Thymus (tissue), 11 donors: Measurements from ENCODE around the gene EVC. TPM values are rescaled to one million over a fixed set of nuclear protein-coding genes. Genes with fewer than 3 reads are reported as not detected.

ENCODE experiments used
- DNase-seq, 9 donors: peaks; one replicate each; pipeline ENCODE4 v3.0.0-alpha.2; 2013; ENCODE audit warnings: low spot score in 9 of 9, low read depth in 6 of 9, missing footprints in 1 of 9
- H3K27ac ChIP-seq, 2 donors: one replicate each; pipeline ENCODE4 v1.5.1; 2013; ENCODE audit warnings: control low read depth in 1 of 2, low read depth in 1 of 2, low read length in 1 of 2, mild to moderate bottlenecking in 1 of 2, moderate library complexity in 1 of 2
- H3K27me3 ChIP-seq, 2 donors: one replicate each; pipeline ENCODE4 v1.5.1; 2013; ENCODE audit warnings: low read length in 1 of 2; ENCODE audit not compliant: control insufficient read depth in 2 of 2, insufficient read depth in 1 of 2
- H3K36me3 ChIP-seq, 2 donors: one replicate each; pipeline ENCODE4 v1.5.1; 2013; ENCODE audit warnings: low read length in 1 of 2, mild to moderate bottlenecking in 1 of 2, moderate library complexity in 1 of 2; ENCODE audit not compliant: control insufficient read depth in 2 of 2, insufficient read depth in 2 of 2
- H3K4me1 ChIP-seq, 2 donors: one replicate each; pipeline ENCODE4 v1.5.1; 2013; ENCODE audit warnings: low read length in 2 of 2; ENCODE audit not compliant: control insufficient read depth in 2 of 2, insufficient read depth in 2 of 2
- H3K4me3 ChIP-seq, 2 donors: one replicate each; pipeline ENCODE4 v1.5.1; 2013; ENCODE audit warnings: low read length in 2 of 2, control low read depth in 1 of 2, mild to moderate bottlenecking in 1 of 2
- H3K9me3 ChIP-seq, 2 donors: one replicate each; pipeline ENCODE4 v1.5.1; 2013; ENCODE audit warnings: low read length in 1 of 2, mild to moderate bottlenecking in 1 of 2; ENCODE audit not compliant: control insufficient read depth in 2 of 2, insufficient read depth in 1 of 2
- WGBS: extraction: QIAGEN DNeasy Blood & Tissue Kit; methylation state at CpG from one replicate; pipeline ENCODE4 v1.1.7; 2013; 5-methylcytosine and 5-hydroxymethylcytosine counted together
- polyA plus RNA-seq: library from polyadenylated mRNA; stranded (reverse); fragments of 200-250 nt; gene quantifications from one replicate; pipeline ENCODE4 v1.2.3, GENCODE V29; 2013
- total RNA-seq: library from RNA; stranded (reverse); fragments of 120-200 nt; gene quantifications from one replicate; pipeline ENCODE4 v1.2.4, GENCODE V29; 2013
- donor health status: healthy.

Gene EVC
- total and polyA plus RNA-seq, 2 donors = 1.6 to 3.1 TPM

DNA sequence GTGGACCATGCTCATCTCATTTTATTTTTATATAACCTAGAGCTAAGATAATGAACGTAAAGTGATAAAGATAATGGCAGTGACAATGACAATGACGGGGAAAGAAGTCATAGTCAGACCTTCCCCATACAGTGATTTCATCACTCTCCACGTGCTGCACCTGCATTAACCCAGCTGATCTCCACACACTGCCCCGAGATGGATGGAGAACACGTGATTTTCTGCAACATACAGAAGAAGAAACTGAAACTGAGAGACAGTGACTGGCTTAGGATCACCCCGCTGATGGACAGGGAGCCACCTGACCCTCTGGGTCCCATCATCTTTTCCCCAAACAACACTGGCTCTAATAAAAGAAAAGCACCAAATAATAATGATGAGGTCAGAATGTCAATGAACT, 24.7 kb upstream of the EVC start:
- H3K27me3 ChIP-seq = no peaks in the 10 kb centered on the region
- no peak overlapping the region for H3K4me3 ChIP-seq
- H3K9me3 ChIP-seq = no peaks in the 10 kb centered on the region
- H3K36me3 ChIP-seq = no peaks in the 10 kb centered on the region
- no peak for DNase-seq
- no peaks in the 10 kb centered on the region for H3K4me1 ChIP-seq
- 89% methylated on average over 6 of the region's 6 CpGs for WGBS
- H3K27ac ChIP-seq = no peak overlapping the region

DNA sequence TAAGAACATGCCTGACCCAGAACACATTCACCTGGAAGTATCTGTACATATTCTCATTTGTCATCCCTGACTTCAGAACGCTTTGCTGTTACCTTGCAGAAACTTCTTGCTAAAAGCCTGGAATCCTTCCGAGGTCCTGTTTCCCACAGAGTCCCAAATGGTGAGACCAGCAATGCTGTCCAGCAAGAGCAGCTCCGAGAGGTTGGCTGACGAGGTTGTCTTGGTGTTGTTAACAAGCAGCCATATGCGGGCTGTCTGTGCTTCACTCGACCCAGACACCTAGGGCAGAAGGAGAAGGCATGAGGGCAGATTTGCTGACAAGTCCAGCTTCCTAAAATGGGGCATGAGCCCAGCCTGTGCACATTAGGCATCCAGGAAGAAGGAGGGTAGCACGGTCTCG, 21.9 kb upstream of the EVC start:
- Histone ChIP-seq H3K4me3 (no peak overlapping the region), H3K27ac (no peak overlapping the region), H3K36me3 (no peaks in the 10 kb centered on the region), H3K9me3 (no peaks in the 10 kb centered on the region), H3K27me3 (no peaks in the 10 kb centered on the region), H3K4me1 (no peaks in the 10 kb centered on the region)
- 90% methylated on average over 8 of the region's 8 CpGs for WGBS
- no peak for DNase-seq

DNA sequence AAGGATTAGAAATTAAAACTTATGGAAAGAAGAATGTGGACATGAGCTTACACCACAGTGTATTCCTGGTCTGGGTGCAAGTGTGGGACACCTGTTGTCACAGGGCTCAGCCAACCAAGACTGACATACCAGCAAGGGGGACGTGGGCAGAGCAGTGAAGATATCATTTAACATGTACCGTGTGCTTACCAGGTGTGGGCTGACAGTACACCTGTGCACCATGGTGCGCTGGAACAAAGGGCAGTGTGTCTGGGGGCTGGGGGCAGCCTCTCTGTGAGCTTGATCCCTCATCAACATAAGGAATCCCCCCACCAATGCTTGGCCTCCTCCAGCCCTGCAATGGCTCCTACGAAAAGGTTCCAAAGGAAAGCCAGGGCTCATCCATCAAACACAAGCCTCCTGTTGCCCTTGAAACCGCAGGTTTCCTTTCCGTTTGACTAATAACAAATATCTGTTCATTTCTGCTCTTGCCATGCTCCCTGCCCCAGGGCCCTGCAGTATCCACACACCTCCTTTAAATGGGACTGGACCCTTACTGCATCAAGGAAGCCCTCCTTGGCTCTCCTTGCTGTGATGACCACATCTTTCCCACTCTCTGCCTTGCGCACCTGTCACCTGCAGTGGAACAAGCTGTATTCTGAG, 19.4 kb upstream of the EVC start:
- H3K9me3 ChIP-seq = no peaks in the 10 kb centered on the region
- no peak for DNase-seq
- no peak overlapping the region for H3K27ac ChIP-seq
- no peaks in the 10 kb centered on the region for H3K4me1 ChIP-seq
- 88% methylated on average over 7 of the region's 7 CpGs for WGBS
- no peaks in the 10 kb centered on the region for H3K36me3 ChIP-seq
- H3K27me3 ChIP-seq = no peaks in the 10 kb centered on the region
- no peak overlapping the region for H3K4me3 ChIP-seq

DNA sequence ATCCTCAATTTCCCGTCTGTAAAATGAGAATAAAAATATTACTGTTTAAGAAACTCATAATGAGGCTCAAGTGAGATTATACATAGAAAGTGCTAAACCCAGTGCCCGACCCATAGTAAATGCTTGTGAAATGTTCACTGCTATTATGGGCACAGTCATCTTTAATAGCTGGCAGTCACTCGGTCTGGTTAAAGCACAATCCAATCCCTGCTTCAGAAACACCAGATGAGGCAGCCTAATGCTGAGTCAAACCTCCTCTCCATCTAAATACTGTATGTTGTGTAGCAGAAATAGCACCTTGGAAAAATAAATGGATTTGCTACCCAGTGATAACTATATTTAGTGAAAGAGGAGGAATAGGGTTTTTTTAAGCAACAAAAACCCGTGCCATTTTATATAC, 17.1 kb upstream of the EVC start:
- no peak overlapping the region for H3K4me3 ChIP-seq
- WGBS = 93% methylated on average over 4 of the region's 4 CpGs
- no peaks in the 10 kb centered on the region for H3K4me1 ChIP-seq
- H3K36me3 ChIP-seq = no peaks in the 10 kb centered on the region
- no peaks in the 10 kb centered on the region for H3K9me3 ChIP-seq
- no peaks in the 10 kb centered on the region for H3K27me3 ChIP-seq
- DNase-seq = no peak
- no peak overlapping the region for H3K27ac ChIP-seq

DNA sequence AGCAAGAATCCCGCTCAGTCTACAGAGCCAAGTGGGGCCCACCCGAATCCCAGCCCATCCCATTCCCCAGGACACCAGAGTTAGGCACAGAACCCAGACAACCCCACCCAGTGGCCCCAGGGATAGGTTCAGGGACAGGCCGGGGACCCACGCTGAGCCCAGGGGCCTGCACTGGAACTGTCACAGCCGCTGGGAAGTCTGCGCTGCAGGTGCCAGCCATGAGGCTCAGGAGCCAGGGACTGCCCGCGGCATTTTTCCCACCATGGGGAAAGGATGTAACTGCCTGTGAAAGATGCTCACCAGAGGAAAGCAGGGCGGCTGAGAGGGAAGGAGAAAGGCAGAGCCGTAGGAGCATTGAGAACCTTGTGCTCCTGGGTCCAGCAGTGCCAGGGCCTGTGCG, 14.7 kb upstream of the EVC start:
- Histone ChIP-seq H3K36me3 (no peaks in the 10 kb centered on the region), H3K9me3 (no peaks in the 10 kb centered on the region), H3K4me1 (no peaks in the 10 kb centered on the region), H3K27me3 (no peaks in the 10 kb centered on the region), H3K4me3 (no peak overlapping the region), H3K27ac (no peak overlapping the region)
- WGBS = 98% methylated on average over 11 of the region's 11 CpGs
- DNase-seq = no peak

DNA sequence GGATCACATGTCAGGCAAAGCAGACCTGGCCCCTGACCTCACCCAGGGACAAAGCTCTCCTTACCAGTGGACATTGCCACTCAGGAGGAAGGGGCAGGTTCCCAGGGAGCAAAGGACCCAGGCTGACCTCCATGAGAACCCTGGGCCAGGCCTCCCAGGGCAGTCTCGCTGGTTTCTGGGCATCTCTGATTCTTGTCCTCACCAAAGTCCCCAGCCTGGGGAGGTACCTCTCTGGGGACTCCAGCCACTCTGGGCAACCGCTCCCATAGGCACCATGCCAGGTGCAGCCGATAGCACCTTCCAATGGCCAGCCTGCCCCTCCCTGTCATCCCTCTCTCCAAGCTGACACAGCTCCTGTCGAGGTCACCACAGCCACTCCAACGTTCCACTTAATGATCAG, 10.5 kb upstream of the EVC start:
- WGBS = 92% methylated on average over 5 of the region's 5 CpGs

DNA sequence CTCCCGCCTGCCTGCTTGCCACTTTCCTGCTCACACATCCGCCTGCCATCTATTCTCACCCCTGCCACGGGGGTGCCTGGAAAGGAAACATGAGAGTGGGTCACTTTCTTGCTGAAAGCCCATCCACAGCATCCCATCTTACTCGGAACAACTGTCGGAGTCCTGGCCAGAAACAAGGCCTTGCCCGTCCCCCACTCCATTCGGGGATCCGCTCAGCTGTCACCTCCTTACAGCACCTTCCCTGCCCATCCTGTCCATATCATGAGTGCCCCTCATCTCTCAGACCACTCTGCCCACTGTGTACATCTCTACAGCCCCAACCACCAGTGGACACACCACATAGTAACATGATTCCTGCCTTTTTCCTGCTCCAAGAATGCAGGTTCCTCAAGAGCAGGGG, 9.0 kb upstream of the EVC start:
- WGBS = 96% methylated on average over 8 of the region's 8 CpGs
- no peaks in the 10 kb centered on the region for H3K9me3 ChIP-seq
- H3K36me3 ChIP-seq = no peaks in the 10 kb centered on the region
- H3K4me3 ChIP-seq = no peak overlapping the region
- peaks cover 2 to 6% of the 10 kb centered on the region in 2 donors for H3K27me3 ChIP-seq
- H3K4me1 ChIP-seq = no peaks in the 10 kb centered on the region
- no peak overlapping the region for H3K27ac ChIP-seq
- DNase-seq = no peak

More for the DNA sequence above, 10.5 kb upstream of the EVC start:
- Histone ChIP-seq H3K27me3 (no peaks in the 10 kb centered on the region), H3K4me1 (no peaks in the 10 kb centered on the region), H3K27ac (no peak overlapping the region), H3K4me3 (no peak overlapping the region), H3K36me3 (no peaks in the 10 kb centered on the region), H3K9me3 (no peaks in the 10 kb centered on the region)
- DNase-seq = no peak

DNA sequence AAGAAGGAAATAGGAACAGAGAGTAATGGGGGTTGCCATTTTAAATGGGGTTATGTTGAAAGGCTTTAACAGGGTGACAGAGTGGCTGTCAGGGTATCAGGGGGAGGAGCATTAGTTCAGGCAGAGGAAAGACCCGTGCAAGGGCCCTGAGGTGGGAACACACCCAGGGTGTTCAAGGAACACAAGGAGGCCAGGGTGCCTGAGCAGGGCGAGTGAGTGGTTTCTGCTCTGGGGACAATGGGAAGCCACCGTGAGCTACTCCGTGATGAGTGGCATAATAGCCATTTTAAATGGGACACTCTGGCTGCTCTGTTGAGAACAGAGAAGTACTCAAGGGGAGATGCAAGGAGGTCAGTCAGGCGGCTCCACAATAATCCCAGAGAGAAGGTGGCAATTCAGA, 7.2 kb upstream of the EVC start:
- no peak for DNase-seq
- Histone ChIP-seq H3K4me1 (no peaks in the 10 kb centered on the region), H3K36me3 (no peaks in the 10 kb centered on the region), H3K27me3 (peaks cover 20 to 25% of the 10 kb centered on the region in 2 donors), H3K4me3 (no peak overlapping the region), H3K27ac (no peak overlapping the region), H3K9me3 (no peaks in the 10 kb centered on the region)
- WGBS = 97% methylated on average over 5 of the region's 5 CpGs

DNA sequence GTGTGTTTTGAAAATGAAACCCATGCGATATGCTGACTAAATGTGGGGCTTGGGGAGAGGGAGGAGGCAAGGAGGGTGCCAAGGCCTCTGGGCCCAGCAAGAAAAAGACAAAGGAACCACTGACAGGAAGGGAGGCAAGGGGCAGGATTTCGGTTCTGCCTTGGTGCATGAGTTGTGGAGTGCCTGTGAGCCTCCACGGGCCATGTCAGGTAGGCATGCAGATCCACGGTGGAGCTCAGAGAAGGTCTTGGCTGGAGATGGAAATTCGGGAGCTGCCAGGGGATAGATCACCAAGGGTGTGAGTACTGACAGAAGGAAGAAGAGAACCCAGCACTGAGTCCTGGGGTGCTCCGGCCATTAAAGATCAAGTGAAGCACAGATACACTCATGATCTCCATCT, 6.7 kb upstream of the EVC start:
- Histone ChIP-seq H3K36me3 (no peaks in the 10 kb centered on the region), H3K27me3 (peaks cover 25 to 29% of the 10 kb centered on the region in 2 donors), H3K27ac (no peak overlapping the region), H3K4me3 (no peak overlapping the region), H3K4me1 (no peaks in the 10 kb centered on the region), H3K9me3 (no peaks in the 10 kb centered on the region)
- DNase-seq = no peak
- WGBS = 97% methylated on average over 6 of the region's 6 CpGs
